ENCODE results near the gene ACTN1.

- TF ChIP-seq FOXM1 (IDR thresholded peaks at IDR 0.05; ENCODE audit: borderline replicate concordance), result no peak
- no peak for TF ChIP-seq ARNT (IDR thresholded peaks at IDR 0.05)
- TF ChIP-seq PKNOX1 (IDR thresholded peaks at IDR 0.05), result no peak
- no peak for TF ChIP-seq SP1 (IDR thresholded peaks at IDR 0.05)
- no peak for TF ChIP-seq FOXA1 (IDR thresholded peaks at IDR 0.05)
- TF ChIP-seq SUZ12 (IDR thresholded peaks at IDR 0.05), result no peak
- no peak for TF ChIP-seq TARDBP (IDR thresholded peaks at IDR 0.05)
- no peak for TF ChIP-seq NFRKB (IDR thresholded peaks at IDR 0.05)
- TF ChIP-seq ZNF384 (IDR thresholded peaks at IDR 0.05), result no peak
- no peak for TF ChIP-seq FOXK2 (IDR thresholded peaks at IDR 0.05)
- TF ChIP-seq LEF1 (IDR thresholded peaks at IDR 0.05; ENCODE audit: borderline replicate concordance), result no peak
- TF ChIP-seq ELF4 (IDR thresholded peaks at IDR 0.05), result no peak
Measured at GRCh38 chr14:68972507-68973218, 6.4 kb downstream of the ACTN1 start.
